Right lobe of liver (tissue), 4 donors: Measurements from ENCODE around the gene TNIP3.

Experiments used
- POLR2A ChIP-seq: fragments of 450-650 bp; IDR thresholded peaks from one replicate; pipeline ENCODE4 v1.6.1; 2017; ENCODE audit warnings: antibody characterized with exemption, mild to moderate bottlenecking
- TF ChIP-seq, protein P1 (sequence below), 4 donors: fragments of 200-600 bp in 3 of 4; fragments of 450-650 bp in 1 of 4; IDR thresholded peaks; one replicate each; pipeline versions ENCODE4 v1.5.1 to v1.8.0; 2016 to 2022; ENCODE audit warnings: antibody characterized with exemption in 4 of 4, mild to moderate bottlenecking in 2 of 4
- donor health status: DM: no; HTN: no; CAD: no.
- donor health status: DM: no; HTN: no; CAD: no.
- donor health status: DM: no; HTN: yes; CAD: no.

DNA sequence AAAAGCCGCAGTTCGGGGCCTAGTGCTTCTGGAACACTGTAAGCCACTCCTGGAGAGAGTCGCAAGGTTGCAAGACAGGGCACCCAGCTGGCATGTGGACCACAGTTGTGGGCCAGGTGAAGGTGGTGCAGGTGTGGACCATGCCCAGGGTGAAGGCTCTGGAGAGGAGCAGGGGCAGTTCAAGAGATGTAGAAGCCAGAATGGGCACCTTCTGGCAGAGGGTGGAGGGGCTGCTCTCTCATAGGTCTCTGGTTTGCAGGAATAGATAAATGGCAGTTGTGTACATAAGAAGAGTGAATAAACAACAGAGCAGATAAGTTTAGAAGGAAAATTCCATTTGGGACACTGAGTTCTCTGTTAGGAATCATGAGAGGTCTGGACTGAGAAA, 38.6 kb downstream of the TNIP3 start:
- TF ChIP-seq, protein P1, sequence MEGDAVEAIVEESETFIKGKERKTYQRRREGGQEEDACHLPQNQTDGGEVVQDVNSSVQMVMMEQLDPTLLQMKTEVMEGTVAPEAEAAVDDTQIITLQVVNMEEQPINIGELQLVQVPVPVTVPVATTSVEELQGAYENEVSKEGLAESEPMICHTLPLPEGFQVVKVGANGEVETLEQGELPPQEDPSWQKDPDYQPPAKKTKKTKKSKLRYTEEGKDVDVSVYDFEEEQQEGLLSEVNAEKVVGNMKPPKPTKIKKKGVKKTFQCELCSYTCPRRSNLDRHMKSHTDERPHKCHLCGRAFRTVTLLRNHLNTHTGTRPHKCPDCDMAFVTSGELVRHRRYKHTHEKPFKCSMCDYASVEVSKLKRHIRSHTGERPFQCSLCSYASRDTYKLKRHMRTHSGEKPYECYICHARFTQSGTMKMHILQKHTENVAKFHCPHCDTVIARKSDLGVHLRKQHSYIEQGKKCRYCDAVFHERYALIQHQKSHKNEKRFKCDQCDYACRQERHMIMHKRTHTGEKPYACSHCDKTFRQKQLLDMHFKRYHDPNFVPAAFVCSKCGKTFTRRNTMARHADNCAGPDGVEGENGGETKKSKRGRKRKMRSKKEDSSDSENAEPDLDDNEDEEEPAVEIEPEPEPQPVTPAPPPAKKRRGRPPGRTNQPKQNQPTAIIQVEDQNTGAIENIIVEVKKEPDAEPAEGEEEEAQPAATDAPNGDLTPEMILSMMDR (IDR thresholded peaks at IDR 0.05) = no peak
- TF ChIP-seq POLR2A = no peak
